ENCODE results near the gene CHD2.
"Not testable (repeated sequence)": the region's sequence is repeated elsewhere in the genome, so short reads cannot be mapped to it uniquely, and the experiment has no call there.

The CHD2 gene

GRCh38 chr15:93018574-93018973, 118.5 kb downstream of the CHD2 start:
- DNase-seq (ENCODE audit: low read depth in 2 of 2) = no peak

GRCh38 chr15:93019090-93019489, 119.0 kb downstream of the CHD2 start:
- DNase-seq (ENCODE audit: low read depth in 2 of 2) = no peak

- DNase-seq (ENCODE audit: low read depth in 2 of 2) = no peak
These were observed 119.8 kb downstream of the CHD2 start for GRCh38 chr15:93019971-93020370.

- DNase-seq (ENCODE audit: low read depth in 2 of 2) = no peak
These were observed 121.0 kb downstream of the CHD2 start for GRCh38 chr15:93020976-93021772.

- no peak for DNase-seq (ENCODE audit: low read depth in 2 of 2)
These were observed 124.2 kb downstream of the CHD2 start for GRCh38 chr15:93024293-93024692.

- DNase-seq (ENCODE audit: low read depth in 2 of 2) = no peak
These were observed 124.8 kb downstream of the CHD2 start for GRCh38 chr15:93024716-93025624.

- no peak for DNase-seq (ENCODE audit: low read depth in 2 of 2)
These were observed 125.5 kb downstream of the CHD2 start for GRCh38 chr15:93025625-93025982.

GRCh38 chr15:93026380-93026817, 126.3 kb downstream of the CHD2 start:
- DNase-seq (ENCODE audit: low read depth in 2 of 2) = no peak

- DNase-seq (ENCODE audit: low read depth in 2 of 2) = no peak
These were observed 127.3 kb downstream of the CHD2 start for GRCh38 chr15:93027413-93027812.

- no peak for DNase-seq (ENCODE audit: low read depth in 2 of 2)
These were observed 128.0 kb downstream of the CHD2 start for GRCh38 chr15:93028111-93028631.

GRCh38 chr15:93028632-93029213, 128.6 kb downstream of the CHD2 start:
- no peak for DNase-seq (ENCODE audit: low read depth in 2 of 2)

- no peak for DNase-seq (ENCODE audit: low read depth in 2 of 2)
These were observed 129.2 kb downstream of the CHD2 start for GRCh38 chr15:93029214-93029835.

GRCh38 chr15:93029836-93030429, 129.8 kb downstream of the CHD2 start:
- no peak for DNase-seq (ENCODE audit: low read depth in 2 of 2)

- peak; percentile 25 to 29 for DNase-seq (ENCODE audit: low read depth in 2 of 2)
These were observed 130.4 kb downstream of the CHD2 start for GRCh38 chr15:93030430-93031102.

- DNase-seq (ENCODE audit: low read depth in 2 of 2) = no peak
These were observed 131.0 kb downstream of the CHD2 start for GRCh38 chr15:93031103-93031464.

- DNase-seq (ENCODE audit: low read depth in 2 of 2) = not testable (repeated sequence)
These were observed 131.6 kb downstream of the CHD2 start for GRCh38 chr15:93031557-93032384.

- not testable (repeated sequence) for DNase-seq (ENCODE audit: low read depth in 2 of 2)
These were observed 132.5 kb downstream of the CHD2 start for GRCh38 chr15:93032515-93033206.

- no peak for DNase-seq (ENCODE audit: low read depth in 2 of 2)
These were observed 133.4 kb downstream of the CHD2 start for GRCh38 chr15:93033434-93034045.

GRCh38 chr15:93034512-93034911, 134.4 kb downstream of the CHD2 start:
- DNase-seq (ENCODE audit: low read depth in 2 of 2) = no peak
